GM12878 (cell line): ENCODE data around the gene PRELID2. TPM values are rescaled to one million over a fixed set of nuclear protein-coding genes. Genes with fewer than 3 reads are reported as not detected.

Source experiments
- ATAC-seq: fragments of 200-7000 bp; cut with Tn5 transposase; 3 replicates; pipeline ENCODE4 v1.9.1; 2020; ENCODE audit warnings: mild to moderate bottlenecking, moderate library complexity
- BruUV-seq: library from RNA; stranded (reverse); fragments of 400-500 nt; replicated peaks from 2 replicates; lab custom pipeline; 2021; lab: Mats Ljungman, UMichigan
- CTCF ChIA-PET: fragments of 300-600 bp; sonication (Branson Sonifier 250); formaldehyde crosslinking; extraction: SDS; loops from one replicate; lab custom pipeline; 2021; ENCODE audit warnings: inconsistent platforms; lab: Yijun Ruan, JAX
- POLR2A ChIA-PET: fragments of 350-600 bp; formaldehyde crosslinking; extraction: SDS; loops from one replicate; lab custom pipeline; 2021; ENCODE audit warnings: inconsistent platforms; lab: Charles Lee
- RAD21 ChIA-PET: fragments of 300-600 bp; sonication (Branson Sonifier 250); formaldehyde crosslinking; loops from one replicate; lab custom pipeline; 2023; ENCODE audit warnings: antibody characterized with exemption; ENCODE audit not compliant: unreplicated experiment; lab: Charles Lee
- SMC1A ChIA-PET: fragments of 300-600 bp; sonication (Branson Sonifier 250); formaldehyde crosslinking; loops from one replicate; lab custom pipeline; 2023; ENCODE audit not compliant: unreplicated experiment, uncharacterized antibody; lab: Charles Lee
- DNase-seq: peaks from one replicate; pipeline ENCODE4 v3.0.0-alpha.2; 2011; ENCODE audit warnings: low read depth, low spot score
- FAIRE-seq: peaks from 3 replicates; lab custom pipeline; 2011; peaks lifted over from hg19 to GRCh38; lab: Jason Lieb, UNC
- H2AFZ ChIP-seq: 2 replicates; pipeline ENCODE4 v1.6.0; 2011; ENCODE audit warnings: low read depth, low read length, control low read depth; ENCODE audit not compliant: control insufficient read depth
- H3K27ac ChIP-seq: 2 replicates; pipeline ENCODE4 v1.5.1; 2011; ENCODE audit warnings: control low read depth; ENCODE audit not compliant: control insufficient read depth, insufficient read depth
- H3K27me3 ChIP-seq, 2 experiments: replicated peaks in 1 of 2; 2 replicates each; pipeline versions ENCODE4 v1.6.0 to v1.6.1; 2011; ENCODE audit warnings: low read length in 1 of 2; ENCODE audit not compliant: control insufficient read depth in 2 of 2, insufficient read depth in 2 of 2
- H3K36me3 ChIP-seq, 2 experiments: 2 replicates each; pipeline ENCODE4 v1.5.1; 2011; ENCODE audit warnings: low read length in 1 of 2; ENCODE audit not compliant: control insufficient read depth in 2 of 2, insufficient read depth in 2 of 2
- H3K4me1 ChIP-seq: 2 replicates; pipeline ENCODE4 v1.6.1; 2011; ENCODE audit warnings: mild to moderate bottlenecking, low read length, moderate library complexity, mixed read lengths; ENCODE audit not compliant: control insufficient read depth, insufficient read depth
- H3K4me2 ChIP-seq: 2 replicates; pipeline ENCODE4 v1.6.0; 2011; ENCODE audit warnings: control low read depth; ENCODE audit not compliant: control insufficient read depth, insufficient read depth
- H3K4me3 ChIP-seq: fragments of 200-600 bp; sonication (generic); 2 replicates; pipeline ENCODE4 v1.5.1; 2016
- H3K79me2 ChIP-seq: 2 replicates; pipeline ENCODE4 v1.6.0; 2011; ENCODE audit warnings: low read length; ENCODE audit not compliant: control insufficient read depth, insufficient read depth
- H3K9ac ChIP-seq: 2 replicates; pipeline ENCODE4 v1.8.0; 2011; ENCODE audit warnings: low read length, control low read depth, mixed read lengths; ENCODE audit not compliant: control insufficient read depth, insufficient read depth
- H3K9me3 ChIP-seq: replicated peaks from 3 replicates; pipeline ENCODE4 v1.5.1; 2011; ENCODE audit warnings: mild to moderate bottlenecking, low read length; ENCODE audit not compliant: control insufficient read depth, insufficient read depth
- H4K20me1 ChIP-seq: 2 replicates; pipeline ENCODE4 v1.6.0; 2011; ENCODE audit not compliant: control insufficient read depth, insufficient read depth
- BCL11A ChIP-seq: IDR thresholded peaks from 2 replicates; pipeline ENCODE4 v1.6.1; 2011; ENCODE audit warnings: low read depth, low read length
- BCLAF1 ChIP-seq: fragments of 450-650 bp; IDR thresholded peaks from 2 replicates; pipeline ENCODE4 v1.6.1; 2017; ENCODE audit warnings: antibody characterized with exemption, mild to moderate bottlenecking, moderate library complexity
- CEBPB ChIP-seq, 2 experiments: fragments of 150-350 bp in 1 of 2; IDR thresholded peaks; 2 replicates each; pipeline ENCODE4 v1.6.1; 2012 to 2014; ENCODE audit warnings: low read depth in 2 of 2, low read length in 2 of 2, borderline replicate concordance in 1 of 2, inconsistent platforms in 1 of 2
- CTCF ChIP-seq, 3 experiments: IDR thresholded peaks in 2 of 3; conservative IDR thresholded peaks in 1 of 3; 2 replicates each; pipeline ENCODE4 v1.5.1; 2011; ENCODE audit warnings: low read depth in 3 of 3, low read length in 3 of 3, mild to moderate bottlenecking in 3 of 3, control low read depth in 2 of 3, moderate library complexity in 2 of 3, inconsistent platforms in 1 of 3, mixed read lengths in 1 of 3; ENCODE audit not compliant: control insufficient read depth in 2 of 3, insufficient read depth in 1 of 3; ENCODE audit errors: extremely low read depth in 1 of 3
- EP300 ChIP-seq, 2 experiments: fragments of 150-350 bp in 1 of 2; IDR thresholded peaks; 2 replicates each; pipeline ENCODE4 v1.6.1; 2011 to 2012; ENCODE audit warnings: low read depth in 2 of 2, low read length in 2 of 2, borderline replicate concordance in 1 of 2, improper control_type of control experiment in 1 of 2, inconsistent platforms in 1 of 2; ENCODE audit not compliant: control insufficient read depth in 1 of 2
- NFIC ChIP-seq: IDR thresholded peaks from 2 replicates; pipeline ENCODE4 v1.6.1; 2012; ENCODE audit warnings: low read depth, mild to moderate bottlenecking, inconsistent platforms, low read length, moderate library complexity
- NFYB ChIP-seq: IDR thresholded peaks from 2 replicates; pipeline ENCODE4 v1.6.1; 2011; ENCODE audit warnings: low read depth, mild to moderate bottlenecking, low read length, improper control_type of control experiment, moderate library complexity; ENCODE audit not compliant: insufficient read depth
- SKIL ChIP-seq: fragments of 450-650 bp; IDR thresholded peaks from 2 replicates; pipeline ENCODE4 v1.6.1; 2017; ENCODE audit warnings: mild to moderate bottlenecking, low read depth, inconsistent platforms; ENCODE audit not compliant: poor library complexity, severe bottlenecking
- WGBS: methylation state at CpG from one replicate; pipeline ENCODE4 v1.1.6; 2016; ENCODE audit warnings: low lambda C conversion rate; ENCODE audit not compliant: insufficient replicate concordance, insufficient coverage; ENCODE audit errors: missing lambda C conversion rate; 5-methylcytosine and 5-hydroxymethylcytosine counted together
- in situ Hi-C: fragments of 300-500 bp; cut with MboI; formaldehyde crosslinking; loops from 9 replicates; pipeline ENCODE4 v1.14.3; 2018; ENCODE audit warnings: mixed read lengths
- intact Hi-C: fragments of 100-400 bp; cut with micrococcal nuclease; formaldehyde crosslinking; loops from one replicate; pipeline ENCODE4 v1.14.2; 2022; ENCODE audit not compliant: unreplicated experiment
- polyA plus RNA-seq, 11 experiments: library from polyadenylated mRNA; depleted of rRNA in 4 of 11; unstranded in 6 of 11; stranded (reverse) in 5 of 11; fragments of >200 nt; fragmentation: Nextera tagmentation in 4 of 11; fragmentation: Illumina TruSeq in 1 of 11; extraction: Ambion mirVana in 4 of 11; extraction: Trizol in 1 of 11; gene quantifications; 1 replicate in 1 of 11; 2 replicates in 10 of 11; pipeline versions ENCODE4 v1.2.1 to v1.2.3, GENCODE V29; 2011 to 2016; ENCODE audit warnings: inconsistent platforms in 2 of 11, missing spikeins in 2 of 11, low read depth in 1 of 11
- total RNA-seq, 4 experiments: library from RNA; depleted of rRNA in 3 of 4; stranded (reverse); fragments of >200 nt in 3 of 4; fragmentation: Illumina TruSeq in 1 of 4; extraction: Trizol in 1 of 4; gene quantifications; 2 replicates each; pipeline versions ENCODE4 v1.2.1 to v1.2.3, GENCODE V29; 2013 to 2021
- TF ChIP-seq, protein P1 (sequence below): fragments of 450-650 bp; IDR thresholded peaks from 2 replicates; pipeline ENCODE4 v1.6.1; 2016; ENCODE audit warnings: mild to moderate bottlenecking, moderate library complexity, borderline replicate concordance

Gene PRELID2
- total and polyA plus RNA-seq, 10 of the 15 experiments (the other 5 are each of a cell fraction or from before 2014, with no cell fraction given): 0.07 to 0.31 (median 0.13) TPM; not detected in 5

GRCh38 chr5:145803112-145804004, 31.8 kb downstream of the PRELID2 start:
- ChIA-PET SMC1A (no interaction called here), RAD21 (no interaction called here), CTCF (interaction anchor here (0.6 to 1.3 kb wide), 2 partner anchors 9 to 22 kb away, joined by 3 to 4 read pairs; no protein-coding TSS in a partner anchor), POLR2A (no interaction called here)
- Histone ChIP-seq H3K36me3 (no peaks in the 10 kb centered on the region), H3K4me1 (no peaks in the 10 kb centered on the region), H3K4me2 (no peak overlapping the region), H3K27me3 (no peaks in the 10 kb centered on the region), H3K9ac (no peak overlapping the region), H3K4me3 (no peak overlapping the region), H3K27ac (no peak overlapping the region), H2AFZ (no peak overlapping the region), H3K79me2 (no peaks in the 10 kb centered on the region), H4K20me1 (no peaks in the 10 kb centered on the region), H3K9me3 (no peaks in the 10 kb centered on the region)
- BruUV-seq: no TSS peak
- FAIRE-seq (no peak), DNase-seq (no peak), ATAC-seq (no peak)
- intact Hi-C loops: no loop called here
- in situ Hi-C loops: no loop called here
- 39% methylated on average over 9 of the region's 9 CpGs for WGBS
- TF ChIP-seq CTCF (IDR thresholded peaks at IDR 0.05 in 2 of 3, conservative IDR thresholded peaks at IDR 0.05 in 1 of 3; ENCODE audit: control insufficient read depth in 2 of 3, extremely low read depth in 1 of 3, insufficient read depth in 1 of 3, low read depth in 3 of 3, low read length in 3 of 3) (no peak), EP300 (IDR thresholded peaks at IDR 0.05; ENCODE audit: borderline replicate concordance in 1 of 2, control insufficient read depth in 1 of 2, low read depth in 2 of 2, low read length in 2 of 2) (no peak), BCL11A (no peak), NFIC (no peak), CEBPB (IDR thresholded peaks at IDR 0.05; ENCODE audit: borderline replicate concordance in 1 of 2, low read depth in 2 of 2, low read length in 2 of 2) (no peak), BCLAF1 (no peak), SKIL (no peak), NFYB (no peak)
- TF ChIP-seq, protein P1, sequence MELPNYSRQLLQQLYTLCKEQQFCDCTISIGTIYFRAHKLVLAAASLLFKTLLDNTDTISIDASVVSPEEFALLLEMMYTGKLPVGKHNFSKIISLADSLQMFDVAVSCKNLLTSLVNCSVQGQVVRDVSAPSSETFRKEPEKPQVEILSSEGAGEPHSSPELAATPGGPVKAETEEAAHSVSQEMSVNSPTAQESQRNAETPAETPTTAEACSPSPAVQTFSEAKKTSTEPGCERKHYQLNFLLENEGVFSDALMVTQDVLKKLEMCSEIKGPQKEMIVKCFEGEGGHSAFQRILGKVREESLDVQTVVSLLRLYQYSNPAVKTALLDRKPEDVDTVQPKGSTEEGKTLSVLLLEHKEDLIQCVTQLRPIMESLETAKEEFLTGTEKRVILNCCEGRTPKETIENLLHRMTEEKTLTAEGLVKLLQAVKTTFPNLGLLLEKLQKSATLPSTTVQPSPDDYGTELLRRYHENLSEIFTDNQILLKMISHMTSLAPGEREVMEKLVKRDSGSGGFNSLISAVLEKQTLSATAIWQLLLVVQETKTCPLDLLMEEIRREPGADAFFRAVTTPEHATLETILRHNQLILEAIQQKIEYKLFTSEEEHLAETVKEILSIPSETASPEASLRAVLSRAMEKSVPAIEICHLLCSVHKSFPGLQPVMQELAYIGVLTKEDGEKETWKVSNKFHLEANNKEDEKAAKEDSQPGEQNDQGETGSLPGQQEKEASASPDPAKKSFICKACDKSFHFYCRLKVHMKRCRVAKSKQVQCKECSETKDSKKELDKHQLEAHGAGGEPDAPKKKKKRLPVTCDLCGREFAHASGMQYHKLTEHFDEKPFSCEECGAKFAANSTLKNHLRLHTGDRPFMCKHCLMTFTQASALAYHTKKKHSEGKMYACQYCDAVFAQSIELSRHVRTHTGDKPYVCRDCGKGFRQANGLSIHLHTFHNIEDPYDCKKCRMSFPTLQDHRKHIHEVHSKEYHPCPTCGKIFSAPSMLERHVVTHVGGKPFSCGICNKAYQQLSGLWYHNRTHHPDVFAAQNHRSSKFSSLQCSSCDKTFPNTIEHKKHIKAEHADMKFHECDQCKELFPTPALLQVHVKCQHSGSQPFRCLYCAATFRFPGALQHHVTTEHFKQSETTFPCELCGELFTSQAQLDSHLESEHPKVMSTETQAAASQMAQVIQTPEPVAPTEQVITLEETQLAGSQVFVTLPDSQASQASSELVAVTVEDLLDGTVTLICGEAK: no peak
